ENCODE measurements around the gene LMO7.
"Not testable (repeated sequence)": the region's sequence is repeated elsewhere in the genome, so short reads cannot be mapped to it uniquely, and the experiment has no call there.

Gene LMO7

GRCh38 chr13:75702476-75702875 is 66.3 kb downstream of the LMO7 start:
- no peak for DNase-seq

- no peak for DNase-seq
These were observed 67.6 kb downstream of the LMO7 start for GRCh38 chr13:75703769-75704168.

- peak; percentile 81 for DNase-seq
These were observed 68.2 kb downstream of the LMO7 start for GRCh38 chr13:75704194-75704926.

GRCh38 chr13:75704927-75705288 is 68.8 kb downstream of the LMO7 start:
- DNase-seq = no peak

GRCh38 chr13:75705395-75705794 is 69.3 kb downstream of the LMO7 start:
- DNase-seq = peak; percentile 77

GRCh38 chr13:75705908-75706307 is 69.8 kb downstream of the LMO7 start:
- DNase-seq = no peak

GRCh38 chr13:75713852-75714251 is 77.7 kb downstream of the LMO7 start:
- DNase-seq = no peak

- no peak for DNase-seq
These were observed 79.7 kb downstream of the LMO7 start for GRCh38 chr13:75715601-75716523.

GRCh38 chr13:75717525-75717924 is 81.4 kb downstream of the LMO7 start:
- no peak for DNase-seq

- no peak for DNase-seq
These were observed 85.2 kb downstream of the LMO7 start for GRCh38 chr13:75721307-75721706.

GRCh38 chr13:75723901-75724300 is 87.8 kb downstream of the LMO7 start:
- no peak for DNase-seq

GRCh38 chr13:75724752-75725517 is 88.8 kb downstream of the LMO7 start:
- DNase-seq = no peak

- no peak for DNase-seq
These were observed 89.6 kb downstream of the LMO7 start for GRCh38 chr13:75725736-75726135.

- no peak for DNase-seq
These were observed 90.2 kb downstream of the LMO7 start for GRCh38 chr13:75726306-75726705.

GRCh38 chr13:75733113-75733512 is 97.0 kb downstream of the LMO7 start:
- not testable (repeated sequence) for DNase-seq

GRCh38 chr13:75736173-75736572 is 100.0 kb downstream of the LMO7 start:
- DNase-seq = no peak

- DNase-seq = no peak
These were observed 102.7 kb downstream of the LMO7 start for GRCh38 chr13:75738841-75739240.

GRCh38 chr13:75739244-75739868 is 103.2 kb downstream of the LMO7 start:
- no peak for DNase-seq

- DNase-seq = no peak
These were observed 103.9 kb downstream of the LMO7 start for GRCh38 chr13:75740031-75740430.

- DNase-seq = not testable (repeated sequence)
These were observed 106.9 kb downstream of the LMO7 start for GRCh38 chr13:75743072-75743471.

GRCh38 chr13:75744127-75744526 is 108.0 kb downstream of the LMO7 start:
- DNase-seq = no peak

GRCh38 chr13:75745387-75745786 is 109.3 kb downstream of the LMO7 start:
- DNase-seq = no peak

GRCh38 chr13:75748874-75749273 is 112.7 kb downstream of the LMO7 start:
- no peak for DNase-seq

Measured in fibroblast of skin of right quadriceps (primary cell).